ENCODE data around the gene NMD3.
A peak's percentile ranks its signal among the peaks of the same experiment; 100 is the strongest.

NMD3 gene

GRCh38 chr3:161250116-161250515 is 29.0 kb downstream of the NMD3 start:
- Histone ChIP-seq H3K4me1 (peaks cover 2% of the 10 kb centered on the region; the same call in 1 of the 2 replicates), H3K27me3 (ENCODE audit: low read depth) (no peaks in the 10 kb centered on the region), H3K36me3 (replicated peaks) (peaks cover 71% of the 10 kb centered on the region), H3K4me3 (no peak overlapping the region), H3K9me3 (no peaks in the 10 kb centered on the region)
- in situ Hi-C loops (cut with MboI; ENCODE audit: low sequenced_read_pairs) = no loop called here
- DNase-seq (ENCODE audit: low spot score in 2 of 2) = no peak

- in situ Hi-C loops (cut with MboI; ENCODE audit: low sequenced_read_pairs) = no loop called here
- H3K27me3 ChIP-seq (ENCODE audit: low read depth) = no peaks in the 10 kb centered on the region
- DNase-seq (ENCODE audit: low spot score in 2 of 2) = no peak
- peaks cover 61% of the 10 kb centered on the region for H3K36me3 ChIP-seq (replicated peaks)
- H3K4me1 ChIP-seq = peaks cover 2% of the 10 kb centered on the region; the same call in 1 of the 2 replicates
- H3K4me3 ChIP-seq = no peak overlapping the region
- H3K9me3 ChIP-seq = no peaks in the 10 kb centered on the region
These were observed 30.6 kb downstream of the NMD3 start for GRCh38 chr3:161251716-161252115.

DNA sequence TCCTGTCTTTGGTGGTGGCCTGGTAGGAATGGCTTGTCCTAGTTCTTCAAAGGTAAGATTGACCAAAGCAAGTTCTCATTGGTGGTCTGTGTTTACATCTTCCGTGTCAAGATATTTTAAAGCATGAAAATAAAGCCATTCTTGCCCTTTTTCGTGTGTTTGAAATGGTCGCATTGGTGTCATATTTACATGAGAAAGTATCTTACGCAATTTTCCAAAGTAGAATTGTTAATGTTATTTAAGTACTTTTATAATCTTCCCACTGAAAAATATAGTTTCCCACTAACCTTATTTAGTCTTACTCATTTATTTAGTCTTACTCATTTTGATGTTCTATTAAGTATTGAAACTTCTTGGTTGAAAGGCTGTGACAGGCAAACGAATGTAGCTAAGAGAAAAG is 31.0 kb downstream of the NMD3 start:
- Histone ChIP-seq H3K36me3 (replicated peaks) (peaks cover 59% of the 10 kb centered on the region), H3K4me1 (peaks cover 2% of the 10 kb centered on the region; the same call in 1 of the 2 replicates), H3K27me3 (ENCODE audit: low read depth) (no peaks in the 10 kb centered on the region), H3K9me3 (no peaks in the 10 kb centered on the region), H3K4me3 (no peak overlapping the region)
- in situ Hi-C loops (cut with MboI; ENCODE audit: low sequenced_read_pairs) = no loop called here
- DNase-seq (ENCODE audit: low spot score in 2 of 2) = no peak

- no peak overlapping the region for H3K4me3 ChIP-seq
- H3K27me3 ChIP-seq (ENCODE audit: low read depth) = no peaks in the 10 kb centered on the region
- in situ Hi-C loops (cut with MboI; ENCODE audit: low sequenced_read_pairs) = no loop called here
- no peak for DNase-seq (ENCODE audit: low spot score in 2 of 2)
- H3K36me3 ChIP-seq (replicated peaks) = peaks cover 50% of the 10 kb centered on the region
- H3K4me1 ChIP-seq = peaks cover 2% of the 10 kb centered on the region; the same call in 1 of the 2 replicates
- no peaks in the 10 kb centered on the region for H3K9me3 ChIP-seq
These were observed 32.6 kb downstream of the NMD3 start for GRCh38 chr3:161253711-161254110.

DNA sequence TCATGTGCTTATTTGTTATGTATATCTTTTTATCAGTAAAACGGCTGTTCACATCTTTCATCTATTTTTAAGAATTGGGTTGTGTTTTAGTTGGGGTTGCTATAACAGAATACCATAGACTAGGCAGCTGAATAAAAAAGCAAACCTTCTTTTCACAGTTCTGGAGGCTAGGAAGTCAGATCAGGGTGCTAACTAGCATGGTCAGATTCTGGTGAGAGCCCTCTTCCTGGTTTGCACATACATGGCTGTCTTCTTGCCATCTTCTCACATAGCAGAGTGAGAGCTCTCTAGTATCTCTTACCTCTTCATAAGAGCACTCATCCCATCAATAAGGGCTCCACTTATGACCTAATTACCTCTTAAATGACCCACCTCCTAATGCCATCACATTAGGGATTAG is 33.8 kb downstream of the NMD3 start:
- DNase-seq (ENCODE audit: low spot score in 2 of 2) = peak in 1 of 2 experiments; percentile 10
- Histone ChIP-seq H3K4me1 (peaks cover 2% of the 10 kb centered on the region; the same call in 1 of the 2 replicates), H3K9me3 (no peaks in the 10 kb centered on the region), H3K4me3 (no peak overlapping the region), H3K36me3 (replicated peaks) (peaks cover 41% of the 10 kb centered on the region), H3K27me3 (ENCODE audit: low read depth) (no peaks in the 10 kb centered on the region)
- in situ Hi-C loops (cut with MboI; ENCODE audit: low sequenced_read_pairs) = no loop called here

DNA sequence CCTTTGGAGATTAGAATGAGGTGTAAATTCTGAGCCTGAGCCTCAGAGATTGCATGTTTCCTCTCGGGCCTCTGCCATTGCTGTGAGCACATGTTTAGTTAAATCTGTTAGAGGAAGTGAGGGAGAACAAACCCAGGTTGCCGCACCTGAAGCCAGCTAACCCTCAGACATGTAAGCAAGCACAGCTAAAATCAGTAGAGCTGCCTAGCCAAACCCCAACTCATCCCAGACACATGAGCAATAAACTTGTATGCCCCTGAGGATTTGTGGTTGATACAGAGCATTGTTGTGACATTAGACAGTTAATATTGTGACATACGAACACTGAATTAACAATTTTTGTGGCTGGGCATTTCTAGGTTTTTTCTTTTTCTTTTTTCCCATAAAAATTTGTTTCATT is 41.9 kb downstream of the NMD3 start:
- Histone ChIP-seq H3K27me3 (ENCODE audit: low read depth) (no peaks in the 10 kb centered on the region), H3K36me3 (replicated peaks) (peaks cover 3% of the 10 kb centered on the region), H3K4me1 (no peaks in the 10 kb centered on the region; the same call in 1 of the 2 replicates)

GRCh38 chr3:161264852-161265251 is 43.7 kb downstream of the NMD3 start:
- no peak overlapping the region for H3K4me3 ChIP-seq
- no peaks in the 10 kb centered on the region; the same call in 1 of the 2 replicates for H3K4me1 ChIP-seq
- peaks cover 3% of the 10 kb centered on the region; the same call in 1 of the 2 replicates for H3K36me3 ChIP-seq (replicated peaks)
- in situ Hi-C loops (cut with MboI; ENCODE audit: low sequenced_read_pairs) = no loop called here
- no peaks in the 10 kb centered on the region for H3K27me3 ChIP-seq (ENCODE audit: low read depth)
- H3K9me3 ChIP-seq = no peaks in the 10 kb centered on the region
- no peak for DNase-seq (ENCODE audit: low spot score in 2 of 2)

More for the DNA sequence above, 41.9 kb downstream of the NMD3 start:
- in situ Hi-C loops (cut with MboI; ENCODE audit: low sequenced_read_pairs) = no loop called here
- H3K4me3 ChIP-seq = no peak overlapping the region
- no peak for DNase-seq (ENCODE audit: low spot score in 2 of 2)
- H3K9me3 ChIP-seq = no peaks in the 10 kb centered on the region

DNA sequence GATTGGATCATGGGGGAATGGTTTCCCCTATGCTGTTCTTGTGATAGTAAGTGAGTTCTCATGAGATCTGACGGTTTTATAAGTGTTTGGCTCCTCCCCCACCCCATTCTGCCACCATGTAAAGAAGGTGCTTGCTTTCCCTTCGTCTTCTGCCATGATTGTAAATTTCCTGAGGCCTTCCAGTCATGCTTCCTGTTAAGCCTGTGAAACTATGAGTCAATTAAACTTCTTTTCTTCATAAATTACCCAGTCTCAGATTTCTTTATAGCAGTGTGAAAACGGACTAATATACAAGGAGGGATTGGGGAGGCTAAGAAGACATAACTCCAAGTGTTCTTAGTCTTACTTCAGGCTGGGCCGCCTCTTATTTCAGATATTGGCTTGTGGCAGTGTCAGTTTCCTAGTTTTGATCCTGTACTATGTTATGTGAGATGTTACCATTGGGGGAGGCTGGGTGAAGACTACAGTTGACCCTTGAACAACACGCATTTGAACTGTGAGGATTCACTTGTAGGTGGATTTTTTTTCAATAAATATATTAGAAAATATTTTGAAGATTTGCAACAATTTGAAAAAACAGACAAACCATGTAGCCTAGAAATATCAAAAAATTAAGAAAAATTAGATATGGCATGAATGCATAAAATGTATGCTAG is 44.9 kb downstream of the NMD3 start:
- in situ Hi-C loops (cut with MboI; ENCODE audit: low sequenced_read_pairs) = no loop called here
- H3K9me3 ChIP-seq = no peaks in the 10 kb centered on the region
- peaks cover 3% of the 10 kb centered on the region; the same call in 1 of the 2 replicates for H3K36me3 ChIP-seq (replicated peaks)
- no peak overlapping the region for H3K4me3 ChIP-seq
- no peak for DNase-seq (ENCODE audit: low spot score in 2 of 2)
- no peaks in the 10 kb centered on the region for H3K27me3 ChIP-seq (ENCODE audit: low read depth)
- no peaks in the 10 kb centered on the region; the same call in 1 of the 2 replicates for H3K4me1 ChIP-seq

- no peaks in the 10 kb centered on the region for H3K9me3 ChIP-seq
- in situ Hi-C loops (cut with MboI; ENCODE audit: low sequenced_read_pairs) = no loop called here
- H3K27me3 ChIP-seq (ENCODE audit: low read depth) = no peaks in the 10 kb centered on the region
- peaks cover 3% of the 10 kb centered on the region; the same call in 1 of the 2 replicates for H3K36me3 ChIP-seq (replicated peaks)
- no peak for DNase-seq (ENCODE audit: low spot score in 2 of 2)
- no peaks in the 10 kb centered on the region; the same call in 1 of the 2 replicates for H3K4me1 ChIP-seq
- no peak overlapping the region for H3K4me3 ChIP-seq
These were observed 45.6 kb downstream of the NMD3 start for GRCh38 chr3:161266731-161267150.

DNA sequence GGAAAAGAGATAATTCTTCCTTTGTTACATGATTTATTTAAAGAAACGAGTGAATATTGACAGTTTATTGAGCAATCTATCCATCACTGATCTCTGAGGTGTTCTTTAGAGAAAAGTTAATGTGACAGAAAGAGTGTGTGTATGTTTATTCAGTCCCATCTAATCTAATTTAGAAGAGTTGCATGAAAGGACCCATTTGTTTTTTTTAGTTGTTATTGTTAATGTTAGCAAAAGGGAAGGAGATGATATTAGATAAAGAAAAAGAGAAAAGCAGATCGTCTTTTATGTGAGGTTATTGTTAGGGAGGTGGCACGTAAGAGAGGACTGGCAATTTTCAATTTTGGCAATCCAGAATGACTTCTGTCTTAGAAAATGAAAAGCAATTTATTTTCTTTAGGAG is 46.5 kb downstream of the NMD3 start:
- Histone ChIP-seq H3K9me3 (no peaks in the 10 kb centered on the region), H3K27me3 (ENCODE audit: low read depth) (no peaks in the 10 kb centered on the region), H3K4me3 (no peak overlapping the region), H3K36me3 (replicated peaks) (peaks cover 3% of the 10 kb centered on the region; the same call in 1 of the 2 replicates), H3K4me1 (no peaks in the 10 kb centered on the region; the same call in 1 of the 2 replicates)
- DNase-seq (ENCODE audit: low spot score in 2 of 2) = no peak
- in situ Hi-C loops (cut with MboI; ENCODE audit: low sequenced_read_pairs) = no loop called here

DNA sequence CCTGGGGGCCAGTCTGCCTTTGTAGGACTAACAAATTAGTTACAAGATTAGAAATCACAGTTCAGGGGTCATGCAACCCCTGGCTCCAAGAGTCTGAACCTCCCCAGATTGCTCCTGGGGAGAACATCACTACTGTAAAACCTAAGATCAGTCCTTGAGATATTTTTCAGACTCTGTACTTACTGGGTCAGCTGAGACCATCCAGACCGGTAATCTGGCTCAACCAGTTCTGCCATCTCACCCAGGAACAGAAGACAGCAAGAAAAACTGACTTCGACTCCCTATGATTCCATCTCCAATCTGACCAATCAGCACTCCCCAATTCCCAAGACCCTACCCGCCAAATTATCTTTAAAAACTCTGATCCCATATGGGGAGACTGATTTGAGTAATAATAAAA is 47.5 kb downstream of the NMD3 start:
- Histone ChIP-seq H3K4me1 (no peaks in the 10 kb centered on the region; the same call in 1 of the 2 replicates), H3K36me3 (replicated peaks) (peaks cover 2% of the 10 kb centered on the region; the same call in 1 of the 2 replicates), H3K4me3 (no peak overlapping the region), H3K9me3 (no peaks in the 10 kb centered on the region), H3K27me3 (ENCODE audit: low read depth) (no peaks in the 10 kb centered on the region)
- in situ Hi-C loops (cut with MboI; ENCODE audit: low sequenced_read_pairs) = no loop called here
- no peak for DNase-seq (ENCODE audit: low spot score in 2 of 2)

DNA sequence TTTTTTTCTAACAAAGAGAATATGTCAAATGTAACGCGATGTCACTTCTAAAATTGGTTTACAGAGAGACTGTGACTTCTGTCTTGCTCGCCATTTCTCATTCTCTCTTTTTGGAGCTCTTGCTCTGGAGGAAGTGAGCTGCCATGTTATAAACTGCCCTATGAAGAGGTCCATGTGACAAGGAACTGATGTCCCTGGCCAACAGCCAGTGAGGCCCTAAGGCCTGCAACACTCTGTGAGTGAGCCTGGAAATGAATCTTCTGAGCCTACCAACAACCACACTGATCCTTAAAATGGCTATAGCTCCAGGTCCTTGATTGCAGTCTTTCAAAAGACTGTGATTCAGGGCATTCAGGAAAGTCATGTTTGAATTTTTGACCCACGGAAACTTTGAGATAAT is 49.9 kb downstream of the NMD3 start:
- no peaks in the 10 kb centered on the region for H3K9me3 ChIP-seq
- in situ Hi-C loops (cut with MboI; ENCODE audit: low sequenced_read_pairs) = loop anchor here (10.0 kb wide), 1 partner anchor 134 kb away; no protein-coding TSS in a partner anchor
- no peak for DNase-seq (ENCODE audit: low spot score in 2 of 2)
- no peaks in the 10 kb centered on the region for H3K4me1 ChIP-seq
- H3K27me3 ChIP-seq (ENCODE audit: low read depth) = no peaks in the 10 kb centered on the region
- H3K4me3 ChIP-seq = no peak overlapping the region
- no peaks in the 10 kb centered on the region for H3K36me3 ChIP-seq (replicated peaks)

DNA sequence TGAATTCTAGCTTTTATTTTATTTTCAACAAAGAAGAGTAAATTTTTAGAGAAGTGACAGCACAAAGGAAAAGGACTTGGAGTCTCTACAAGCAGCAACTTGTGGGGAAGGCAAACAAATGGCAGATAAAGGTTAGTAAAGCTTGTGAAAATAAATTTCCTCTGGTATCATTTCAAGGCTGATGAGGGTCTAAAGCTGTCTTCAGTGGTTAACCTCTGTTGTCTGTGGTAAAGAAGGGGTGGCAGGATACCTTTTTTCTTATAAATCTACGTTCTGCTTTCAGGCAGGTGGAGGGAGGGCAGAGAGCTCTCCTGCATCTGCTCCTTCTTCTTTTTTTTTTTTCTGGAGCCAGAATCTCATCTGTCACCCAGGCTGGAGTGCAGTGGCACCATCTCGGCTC is 50.5 kb downstream of the NMD3 start:
- in situ Hi-C loops (cut with MboI; ENCODE audit: low sequenced_read_pairs) = loop anchor here (10.0 kb wide), 1 partner anchor 133 kb away; no protein-coding TSS in a partner anchor
- no peaks in the 10 kb centered on the region for H3K9me3 ChIP-seq
- H3K36me3 ChIP-seq (replicated peaks) = no peaks in the 10 kb centered on the region
- no peak overlapping the region for H3K4me3 ChIP-seq
- H3K27me3 ChIP-seq (ENCODE audit: low read depth) = no peaks in the 10 kb centered on the region
- DNase-seq (ENCODE audit: low spot score in 2 of 2) = no peak
- no peaks in the 10 kb centered on the region for H3K4me1 ChIP-seq

GRCh38 chr3:161272524-161272923 is 51.4 kb downstream of the NMD3 start:
- no peak overlapping the region for H3K4me3 ChIP-seq
- DNase-seq (ENCODE audit: low spot score in 2 of 2) = no peak
- no peaks in the 10 kb centered on the region for H3K27me3 ChIP-seq (ENCODE audit: low read depth)
- in situ Hi-C loops (cut with MboI; ENCODE audit: low sequenced_read_pairs) = loop anchor here (10.0 kb wide), 1 partner anchor 132 kb away; no protein-coding TSS in a partner anchor
- no peaks in the 10 kb centered on the region for H3K36me3 ChIP-seq (replicated peaks)
- H3K4me1 ChIP-seq = no peaks in the 10 kb centered on the region
- no peaks in the 10 kb centered on the region for H3K9me3 ChIP-seq

All from HAP-1 (cell line).